Jurkat, Clone E6-1 (cell line): ENCODE data around the gene PPP6R3.
A peak's percentile ranks its signal among the peaks of the same experiment; 100 is the strongest.
"Not testable (repeated sequence)": the region's sequence is repeated elsewhere in the genome, so short reads cannot be mapped to it uniquely, and the experiment has no call there.

Experiments
- DNase-seq: peaks from one replicate; pipeline ENCODE4 v3.0.0-alpha.2; 2011; ENCODE audit warnings: low read depth, low spot score
- H3K4me3 ChIP-seq: 2 replicates; pipeline ENCODE4 v1.5.1; 2011; ENCODE audit warnings: mild to moderate bottlenecking, low read length, control low read depth, moderate library complexity

Gene PPP6R3

DNA sequence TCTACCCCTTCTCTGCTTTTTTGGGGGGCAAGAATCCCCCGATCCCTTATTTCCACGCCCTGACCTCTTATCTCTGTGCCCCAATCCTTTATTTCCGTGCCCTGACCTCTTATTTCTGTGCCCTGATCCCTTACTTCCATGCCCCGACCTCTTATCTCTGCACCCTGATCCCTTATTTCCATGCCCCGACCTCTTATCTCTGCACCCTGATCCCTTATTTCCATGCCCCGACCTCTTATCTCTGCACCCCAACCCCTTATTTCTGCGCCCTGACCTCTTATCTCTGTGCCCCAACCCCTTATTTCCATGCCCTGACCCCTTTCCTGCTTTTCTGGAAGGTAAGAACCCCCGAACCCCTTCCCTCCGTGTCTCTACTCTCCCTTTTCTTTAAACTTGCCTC lies 163.2 kb downstream of the PPP6R3 start:
- DNase-seq, H3K4me3 ChIP-seq: not testable (repeated sequence)

DNA sequence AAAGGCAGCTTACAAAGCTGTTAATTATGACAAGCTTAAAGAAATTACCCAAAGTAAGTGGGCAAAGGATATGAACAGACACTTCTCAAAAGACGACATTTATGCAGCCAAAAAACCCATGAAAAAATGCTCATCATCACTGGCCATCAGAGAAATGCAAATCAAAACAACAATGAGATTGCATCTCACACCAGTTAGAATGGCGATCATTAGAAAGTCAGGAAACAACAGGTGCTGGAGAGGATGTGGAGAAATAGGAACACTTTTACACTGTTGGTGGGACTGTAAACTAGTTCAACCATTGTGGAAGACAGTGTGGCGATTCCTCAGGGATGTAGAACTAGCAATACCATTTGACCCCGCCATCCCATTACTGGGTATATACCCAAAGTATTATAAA lies 164.5 kb downstream of the PPP6R3 start:
- not testable (repeated sequence) for DNase-seq, H3K4me3 ChIP-seq

- H3K4me3 ChIP-seq, DNase-seq: not testable (repeated sequence)
Observed at GRCh38 chr11:68626236-68626635, 165.7 kb downstream of the PPP6R3 start.

GRCh38 chr11:68628837-68629236 lies 168.3 kb downstream of the PPP6R3 start:
- not testable (repeated sequence) for DNase-seq

GRCh38 chr11:68632375-68632774 lies 171.8 kb downstream of the PPP6R3 start:
- H3K4me3 ChIP-seq, DNase-seq: not testable (repeated sequence)

More at GRCh38 chr11:68628837-68629236, 168.3 kb downstream of the PPP6R3 start:
- not testable (repeated sequence) for H3K4me3 ChIP-seq

DNA sequence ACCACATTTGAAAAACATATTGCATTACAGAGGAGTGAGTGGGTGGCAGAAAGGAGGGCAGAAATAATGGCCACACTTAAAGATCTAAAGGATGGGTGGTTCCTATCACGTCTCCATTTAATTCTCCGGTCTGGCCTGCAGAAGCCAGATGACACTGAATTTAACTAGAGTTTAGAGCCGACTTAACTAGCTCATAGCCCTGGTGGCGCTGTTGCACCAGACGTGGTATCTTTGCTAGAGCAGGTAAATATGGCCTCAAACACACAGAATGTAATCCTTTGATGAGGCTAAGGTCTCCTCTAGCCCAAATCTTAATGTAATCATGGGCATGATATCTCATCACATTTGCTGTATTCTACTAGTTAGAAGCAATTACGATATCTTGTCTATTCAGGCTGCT lies 172.2 kb downstream of the PPP6R3 start:
- no peak overlapping the region for H3K4me3 ChIP-seq
- peak; percentile 76 for DNase-seq

DNA sequence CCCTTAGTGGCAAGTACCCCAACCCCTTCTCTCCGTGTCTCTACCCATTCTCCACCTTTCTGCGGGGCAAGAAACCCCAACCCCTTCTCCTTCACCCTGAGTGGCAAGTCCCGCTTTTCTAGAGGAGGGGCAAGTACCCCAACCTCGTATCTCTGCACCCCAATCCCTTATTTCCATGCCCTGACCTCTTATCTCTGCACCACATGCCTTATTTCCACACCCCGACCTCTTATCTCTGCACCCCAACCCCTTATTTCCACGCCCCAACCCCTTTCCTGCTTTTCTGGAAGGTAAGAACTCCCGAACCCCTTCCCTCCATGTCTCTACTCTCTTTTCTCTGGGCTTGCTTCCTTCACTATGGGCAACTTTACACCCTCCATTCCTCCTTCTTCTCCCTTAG lies 174.1 kb downstream of the PPP6R3 start:
- H3K4me3 ChIP-seq, DNase-seq: not testable (repeated sequence)

DNA sequence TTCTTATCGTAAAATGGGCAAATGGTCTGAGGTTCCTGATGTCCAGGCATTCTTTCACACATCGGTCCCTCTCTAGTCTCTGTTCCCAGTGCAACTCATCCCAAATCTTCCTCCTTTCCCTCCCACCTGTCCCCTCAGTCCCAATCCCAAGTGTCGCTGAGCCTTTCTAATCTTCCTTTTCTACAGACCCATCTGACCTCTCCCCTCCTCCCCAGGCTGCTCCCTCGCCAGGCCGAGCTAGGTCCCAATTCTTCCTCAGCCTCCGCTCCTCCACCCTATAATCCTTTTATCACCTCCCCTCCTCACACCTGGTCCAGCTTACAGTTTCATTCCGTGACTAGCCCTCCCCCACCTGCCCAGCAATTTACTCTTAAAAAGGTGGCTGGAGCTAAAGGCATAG lies 174.6 kb downstream of the PPP6R3 start:
- not testable (repeated sequence) for DNase-seq, H3K4me3 ChIP-seq

DNA sequence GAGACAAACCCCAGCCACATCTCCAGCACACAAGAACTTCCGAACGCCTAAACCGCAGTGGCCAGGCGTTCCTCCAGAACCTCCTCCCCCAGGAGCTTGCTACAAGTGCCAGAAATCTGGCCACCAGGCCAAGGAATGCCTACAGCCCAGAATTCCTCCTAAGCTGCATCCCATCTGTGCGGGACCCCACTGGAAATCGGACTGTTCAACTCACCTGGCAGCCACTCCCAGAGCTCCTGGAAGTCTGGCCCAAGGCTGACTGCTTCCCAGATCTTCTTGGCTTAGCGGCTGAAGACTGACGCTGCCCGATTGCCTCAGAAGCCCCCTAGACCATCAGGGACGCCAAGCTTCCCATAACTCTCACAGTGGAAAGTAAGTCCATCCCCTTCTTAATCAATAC lies 175.3 kb downstream of the PPP6R3 start:
- DNase-seq, H3K4me3 ChIP-seq: not testable (repeated sequence)

GRCh38 chr11:68639322-68639721 lies 178.8 kb downstream of the PPP6R3 start:
- DNase-seq, H3K4me3 ChIP-seq: not testable (repeated sequence)

- no peak for DNase-seq
- H3K4me3 ChIP-seq, result no peak overlapping the region
Observed at GRCh38 chr11:68641880-68642279, 181.3 kb downstream of the PPP6R3 start.

DNA sequence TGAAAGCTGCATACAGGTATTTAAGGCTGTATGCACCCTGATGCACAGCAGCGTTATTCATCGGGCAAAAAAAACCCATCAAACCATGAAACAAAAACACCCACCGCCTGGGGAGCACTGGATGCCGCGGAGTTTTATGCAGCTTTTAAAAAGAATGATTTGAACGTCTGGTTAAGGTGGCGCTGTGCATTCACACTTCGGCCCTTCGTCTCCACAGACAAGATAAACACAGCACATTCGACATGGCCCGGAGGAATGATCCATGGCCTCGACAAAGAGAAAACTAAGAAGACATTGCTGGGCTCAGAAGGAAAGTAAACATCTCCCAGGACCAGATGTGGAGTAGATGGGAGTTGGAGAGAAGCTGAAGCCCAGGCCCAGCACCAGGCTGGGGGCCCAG lies 183.0 kb downstream of the PPP6R3 start:
- no peak for DNase-seq
- no peak overlapping the region for H3K4me3 ChIP-seq

- no peak for DNase-seq
- H3K4me3 ChIP-seq, result no peak overlapping the region
Observed at GRCh38 chr11:68646832-68647231, 186.3 kb downstream of the PPP6R3 start.

GRCh38 chr11:68649851-68650555 lies 189.5 kb downstream of the PPP6R3 start:
- DNase-seq, result no peak
- no peak overlapping the region for H3K4me3 ChIP-seq

DNA sequence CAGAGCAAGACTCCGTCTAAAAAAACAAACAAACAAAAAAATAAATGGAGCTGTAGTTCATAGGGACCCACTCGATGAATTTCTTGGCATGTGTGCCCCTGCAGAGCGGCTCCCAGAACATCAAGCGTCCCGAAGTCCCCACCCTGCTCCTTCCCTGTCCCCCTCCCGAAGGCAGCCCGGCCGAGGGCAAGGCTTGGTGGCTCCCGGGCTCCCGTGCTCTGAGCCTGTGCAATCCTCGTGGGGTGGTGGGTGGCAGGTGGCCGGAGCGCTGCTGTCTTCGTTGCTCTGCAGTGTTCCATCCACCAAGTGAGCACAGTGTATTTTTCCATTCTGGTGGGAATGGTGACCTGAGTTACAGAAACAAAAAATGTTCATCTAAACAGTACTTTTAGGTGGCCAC lies 190.2 kb downstream of the PPP6R3 start:
- DNase-seq, result no peak

DNA sequence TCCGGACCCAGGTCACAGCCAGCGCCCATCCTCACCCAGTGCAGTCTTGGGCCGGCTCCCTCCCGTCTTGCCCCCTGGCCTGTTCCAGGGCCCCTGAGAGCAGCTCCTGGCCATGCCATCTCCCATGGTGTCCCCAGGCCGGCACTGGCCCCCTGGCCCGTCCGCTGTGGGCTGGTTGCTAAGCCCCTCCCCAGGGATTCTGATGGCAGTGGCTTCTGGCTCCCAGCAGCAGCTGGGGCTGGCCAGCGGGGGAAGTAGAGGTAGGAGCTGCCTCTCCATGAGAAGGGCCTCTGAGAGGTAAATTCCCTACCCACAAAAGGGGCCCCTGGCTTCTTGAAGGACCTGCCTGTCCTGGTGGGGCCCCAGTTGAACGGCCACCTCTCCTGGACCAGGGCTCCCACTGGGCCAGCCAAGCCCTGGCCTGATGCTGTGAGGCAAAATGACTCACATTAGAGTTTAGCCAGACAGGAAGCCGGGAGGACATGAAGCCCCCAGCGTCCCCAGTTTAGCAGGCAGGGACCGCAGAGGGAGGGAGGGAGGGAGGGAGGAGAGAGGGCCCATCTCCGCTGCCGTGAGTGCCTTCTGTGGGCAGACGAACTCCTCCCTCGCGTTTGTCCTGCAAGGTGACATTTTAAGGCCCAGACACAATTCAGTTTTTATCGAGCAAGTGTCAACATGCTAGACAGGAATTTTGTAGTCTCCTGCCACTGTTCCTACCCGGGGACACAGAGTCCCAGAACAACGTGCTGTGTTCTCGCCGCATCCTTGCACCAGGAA lies 190.8 kb downstream of the PPP6R3 start:
- DNase-seq, result no peak
- H3K4me3 ChIP-seq, result no peak overlapping the region

More for the DNA sequence above, 190.2 kb downstream of the PPP6R3 start:
- H3K4me3 ChIP-seq, result no peak overlapping the region

DNA sequence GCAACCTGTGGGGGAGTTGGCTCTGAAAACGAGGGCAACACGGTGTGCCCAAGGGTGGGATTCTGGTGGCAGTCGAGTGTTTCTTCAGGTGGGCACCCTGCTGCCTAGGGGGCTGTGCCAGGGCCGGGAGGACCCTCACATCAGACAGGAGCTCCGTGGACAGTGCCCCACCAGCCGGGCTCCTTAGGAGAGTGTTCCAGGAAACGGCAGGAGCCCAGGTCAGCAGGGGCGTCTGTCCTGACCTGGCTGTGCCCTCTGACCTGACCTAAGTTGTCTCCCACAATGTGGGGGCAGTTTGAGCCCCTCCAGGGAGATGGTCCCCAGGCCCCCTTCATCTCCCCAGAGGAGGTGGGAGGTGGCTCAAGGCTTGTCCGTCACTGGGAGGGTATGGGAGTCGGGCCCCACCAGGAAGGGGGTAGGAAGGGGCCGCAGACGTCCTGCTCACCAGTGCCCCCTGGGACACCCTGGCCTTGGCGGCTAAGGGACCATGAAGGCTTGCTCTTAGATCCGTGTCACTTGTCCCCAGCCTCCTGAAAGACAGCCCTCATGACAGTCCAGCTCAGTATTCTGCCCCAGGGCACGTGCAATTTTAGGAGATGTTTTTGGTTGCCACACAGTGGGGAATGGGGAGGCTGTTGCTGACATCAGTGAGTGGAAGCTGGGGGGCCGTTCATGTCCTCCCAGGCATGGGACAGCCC lies 191.6 kb downstream of the PPP6R3 start:
- no peak overlapping the region for H3K4me3 ChIP-seq
- DNase-seq, result no peak

- no peak for DNase-seq
- no peak overlapping the region for H3K4me3 ChIP-seq
Observed at GRCh38 chr11:68652683-68653156, 192.2 kb downstream of the PPP6R3 start.

GRCh38 chr11:68653486-68654430 lies 193.2 kb downstream of the PPP6R3 start:
- H3K4me3 ChIP-seq, result no peak overlapping the region
- no peak for DNase-seq
